ENCODE data around the gene CDH8.

DNA sequence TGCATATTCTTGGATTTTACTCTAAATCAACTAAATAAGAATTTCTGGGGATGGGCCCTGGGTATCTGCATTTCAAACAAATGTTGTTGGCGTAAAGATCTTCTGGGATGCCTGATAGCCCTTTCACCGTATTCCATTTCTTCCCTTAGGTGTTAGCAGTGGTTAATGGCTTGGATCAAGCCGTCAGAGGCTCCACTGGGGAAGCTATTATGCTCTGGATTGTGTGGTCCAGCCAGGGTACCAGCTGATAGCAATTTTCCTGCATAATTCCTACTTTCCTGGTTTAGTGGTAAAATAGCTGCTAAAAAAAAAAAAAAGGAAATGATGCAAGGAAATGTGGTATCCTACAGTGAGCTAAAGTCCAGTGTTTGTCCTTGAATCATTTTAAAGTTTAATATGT is 365.1 kb downstream of the CDH8 start:
- no peak for TF ChIP-seq POLR2AphosphoS5 (IDR thresholded peaks at IDR 0.05; ENCODE audit: borderline replicate concordance, low read depth, low read length)
- no peak for TF ChIP-seq EZH2 (IDR thresholded peaks at IDR 0.05)
